Measurements from ENCODE around the gene ADAM10. TPM values are rescaled to one million over a fixed set of nuclear protein-coding genes. Genes with fewer than 3 reads are reported as not detected.

ADAM10 gene
- total and polyA plus RNA-seq, 7 donors, result 7.9 to 37.9 (median 33.1) TPM

DNA sequence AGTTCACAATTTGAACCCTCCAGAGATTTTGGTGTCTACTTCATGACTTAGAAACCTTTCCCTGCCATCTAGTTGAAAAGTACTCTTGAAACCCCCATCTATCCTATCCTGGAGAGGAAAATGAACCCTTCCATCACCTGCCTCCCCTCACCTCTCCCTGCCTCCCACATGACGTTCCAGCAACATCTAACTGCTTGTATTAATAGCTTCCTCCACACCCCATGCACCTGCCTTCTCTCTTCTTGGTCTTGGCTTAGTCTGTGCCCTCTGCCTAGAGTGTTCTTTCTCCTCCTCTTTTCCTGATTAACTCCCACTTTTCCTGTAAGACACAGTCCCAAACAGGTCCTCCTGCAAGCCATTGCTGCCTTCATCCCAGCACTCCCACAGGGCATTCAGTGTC lies 210.0 kb downstream of the ADAM10 start:
- H3K27me3 ChIP-seq (ENCODE audit: insufficient read depth in 3 of 3, low read length in 2 of 3), result no peaks in the 10 kb centered on the region
- TF ChIP-seq, protein P1, sequence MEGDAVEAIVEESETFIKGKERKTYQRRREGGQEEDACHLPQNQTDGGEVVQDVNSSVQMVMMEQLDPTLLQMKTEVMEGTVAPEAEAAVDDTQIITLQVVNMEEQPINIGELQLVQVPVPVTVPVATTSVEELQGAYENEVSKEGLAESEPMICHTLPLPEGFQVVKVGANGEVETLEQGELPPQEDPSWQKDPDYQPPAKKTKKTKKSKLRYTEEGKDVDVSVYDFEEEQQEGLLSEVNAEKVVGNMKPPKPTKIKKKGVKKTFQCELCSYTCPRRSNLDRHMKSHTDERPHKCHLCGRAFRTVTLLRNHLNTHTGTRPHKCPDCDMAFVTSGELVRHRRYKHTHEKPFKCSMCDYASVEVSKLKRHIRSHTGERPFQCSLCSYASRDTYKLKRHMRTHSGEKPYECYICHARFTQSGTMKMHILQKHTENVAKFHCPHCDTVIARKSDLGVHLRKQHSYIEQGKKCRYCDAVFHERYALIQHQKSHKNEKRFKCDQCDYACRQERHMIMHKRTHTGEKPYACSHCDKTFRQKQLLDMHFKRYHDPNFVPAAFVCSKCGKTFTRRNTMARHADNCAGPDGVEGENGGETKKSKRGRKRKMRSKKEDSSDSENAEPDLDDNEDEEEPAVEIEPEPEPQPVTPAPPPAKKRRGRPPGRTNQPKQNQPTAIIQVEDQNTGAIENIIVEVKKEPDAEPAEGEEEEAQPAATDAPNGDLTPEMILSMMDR (IDR thresholded peaks at IDR 0.05), result no peak
- H3K9me3 ChIP-seq, result no peaks in the 10 kb centered on the region
- peaks cover 8% of the 10 kb centered on the region for H3K4me1 ChIP-seq
- no peak for DNase-seq
- 29 to 43% (median 30%) methylated on average over 1 of the region's 1 CpG for WGBS, 3 donors
- no peaks in the 10 kb centered on the region for H3K36me3 ChIP-seq (ENCODE audit: insufficient read depth in 1 of 2, low read depth in 1 of 2)
- no peak overlapping the region for H3K4me3 ChIP-seq
- no peak overlapping the region for H3K27ac ChIP-seq
- intact Hi-C loops (cut with DNase I), result loop anchor here in 1 of 2 donors (10.0 kb wide), 1 partner anchor 55 kb away; no protein-coding TSS in a partner anchor
- ATAC-seq, result no peak

DNA sequence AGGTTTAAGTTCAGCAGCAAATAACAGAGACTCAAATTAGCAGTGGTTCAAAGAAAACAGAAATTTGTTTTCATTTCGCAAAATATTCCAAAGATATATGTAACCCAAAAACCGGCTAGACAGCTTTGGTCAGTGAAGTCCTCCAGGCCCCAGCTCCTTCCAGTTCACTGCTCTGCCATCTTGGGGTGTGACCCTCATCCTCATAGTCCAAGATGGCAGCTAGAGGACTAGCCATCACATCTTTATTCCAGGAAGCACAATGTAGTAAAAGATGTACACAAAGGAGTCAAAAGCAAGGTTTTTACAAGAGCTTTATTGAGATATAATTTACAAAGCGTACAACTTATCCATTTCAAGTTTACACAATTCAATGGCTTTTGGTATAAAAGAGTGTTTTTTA lies 210.6 kb downstream of the ADAM10 start:
- Histone ChIP-seq H3K9me3 (no peaks in the 10 kb centered on the region), H3K27me3 (ENCODE audit: insufficient read depth in 3 of 3, low read length in 2 of 3) (no peaks in the 10 kb centered on the region), H3K27ac (no peak overlapping the region), H3K4me3 (no peak overlapping the region), H3K4me1 (peaks cover 8% of the 10 kb centered on the region), H3K36me3 (ENCODE audit: insufficient read depth in 1 of 2, low read depth in 1 of 2) (no peaks in the 10 kb centered on the region)
- WGBS, 3 donors, result 96 to 99% (median 98%) methylated on average over 3 of the region's 3 CpGs
- TF ChIP-seq, protein P1 (IDR thresholded peaks at IDR 0.05), result no peak
- DNase-seq (no peak), ATAC-seq (no peak)
- intact Hi-C loops (cut with DNase I), result loop anchor here in 1 of 2 donors (10.0 kb wide), 1 partner anchor 56 kb away; no protein-coding TSS in a partner anchor

Other genes with a start within 250 kb of the ADAM10 start
- 10 to 100 TPM in 1 of 4 donors, 1 to 10 TPM in 3; 6.0 to 11.3 (median 8.5) TPM for gene MINDY2, start 21.6 kb upstream of the ADAM10 start, total RNA-seq
- 1 to 10 TPM; 3.3 to 6.0 (median 3.4) TPM for gene MINDY2, start 21.6 kb upstream of the ADAM10 start, polyA plus RNA-seq
- 10 to 100 TPM; 32.6 to 63.6 (median 40.5) TPM for gene SLTM, start 184.0 kb upstream of the ADAM10 start, total RNA-seq
- gene SLTM, start 184.0 kb upstream of the ADAM10 start, polyA plus RNA-seq, result 10 to 100 TPM; 35.5 to 67.4 (median 54.2) TPM
- 10 to 100 TPM; 18.3 to 26.9 (median 23.2) TPM for gene RNF111, start 238.0 kb upstream of the ADAM10 start, total RNA-seq
- 10 to 100 TPM in 1 of 3 donors, 1 to 10 TPM in 2; 8.3 to 17.2 (median 8.9) TPM for gene RNF111, start 238.0 kb upstream of the ADAM10 start, polyA plus RNA-seq